Stimulated activated CD4-positive, alpha-beta T cell treated with anti-CD3 and anti-CD28 coated beads, Interleukin-4, amount 100 ng/mL, for 24 hours (primary cell): Measurements from ENCODE around the gene DRC3.
"Not testable (repeated sequence)": the region's sequence is repeated elsewhere in the genome, so short reads cannot be mapped to it uniquely, and the experiment has no call there.

Experiments used
- DNase-seq: peaks from one replicate; pipeline ENCODE4 v3.0.0-alpha.2; 2020

Gene DRC3

GRCh38 chr17:17994271-17995069, 21.8 kb downstream of the DRC3 start:
- no peak for DNase-seq

- not testable (repeated sequence) for DNase-seq
Observed at GRCh38 chr17:17995887-17996286, 23.2 kb downstream of the DRC3 start.

GRCh38 chr17:17998934-17999333, 26.3 kb downstream of the DRC3 start:
- DNase-seq, result no peak

- no peak for DNase-seq
Observed at GRCh38 chr17:17999364-18000029, 26.8 kb downstream of the DRC3 start.

- DNase-seq, result no peak
Observed at GRCh38 chr17:18000030-18000408, 27.4 kb downstream of the DRC3 start.

- DNase-seq, result no peak
Observed at GRCh38 chr17:18002171-18002570, 29.5 kb downstream of the DRC3 start.

GRCh38 chr17:18004345-18004744, 31.7 kb downstream of the DRC3 start:
- DNase-seq, result no peak

GRCh38 chr17:18004884-18005305, 32.2 kb downstream of the DRC3 start:
- no peak for DNase-seq

- DNase-seq, result no peak
Observed at GRCh38 chr17:18005496-18005895, 32.8 kb downstream of the DRC3 start.

GRCh38 chr17:18006495-18007239, 34.0 kb downstream of the DRC3 start:
- no peak for DNase-seq

GRCh38 chr17:18008496-18009268, 36.0 kb downstream of the DRC3 start:
- no peak for DNase-seq

- DNase-seq, result no peak
Observed at GRCh38 chr17:18009609-18010420, 37.2 kb downstream of the DRC3 start.

- no peak for DNase-seq
Observed at GRCh38 chr17:18011286-18011685, 38.6 kb downstream of the DRC3 start.

GRCh38 chr17:18014006-18014405, 41.3 kb downstream of the DRC3 start:
- no peak for DNase-seq

- DNase-seq, result no peak
Observed at GRCh38 chr17:18015593-18015992, 42.9 kb downstream of the DRC3 start.

- no peak for DNase-seq
Observed at GRCh38 chr17:18016426-18016825, 43.8 kb downstream of the DRC3 start.

- no peak for DNase-seq
Observed at GRCh38 chr17:18017958-18018357, 45.3 kb downstream of the DRC3 start.

- no peak for DNase-seq
Observed at GRCh38 chr17:18018411-18018921, 45.8 kb downstream of the DRC3 start.

GRCh38 chr17:18019838-18020154, 47.1 kb downstream of the DRC3 start:
- DNase-seq, result no peak

GRCh38 chr17:18020971-18021370, 48.3 kb downstream of the DRC3 start:
- DNase-seq, result no peak

GRCh38 chr17:18021372-18021771, 48.7 kb downstream of the DRC3 start:
- DNase-seq, result no peak
